Gastrocnemius medialis (tissue), 4 donors: Measurements from ENCODE around the gene INCENP.

Source experiments
- POLR2A ChIP-seq, 2 donors: fragments of 450-650 bp; IDR thresholded peaks; one replicate each; pipeline ENCODE4 v1.6.1; 2017; ENCODE audit warnings: antibody characterized with exemption in 2 of 2, mild to moderate bottlenecking in 2 of 2, moderate library complexity in 2 of 2
- TF ChIP-seq, protein P1 (sequence below), 5 experiments: fragments of 450-650 bp in 3 of 5; fragments of 200-600 bp in 2 of 5; sonication (generic) in 2 of 5; IDR thresholded peaks in 4 of 5; conservative IDR thresholded peaks in 1 of 5; 1 replicate in 4 of 5; 2 replicates in 1 of 5; pipeline ENCODE4 v1.5.1; 2016 to 2019; ENCODE audit warnings: antibody characterized with exemption in 5 of 5, mild to moderate bottlenecking in 3 of 5, moderate library complexity in 3 of 5

- TF ChIP-seq POLR2A (IDR thresholded peaks at IDR 0.05): no peak
- TF ChIP-seq, protein P1, sequence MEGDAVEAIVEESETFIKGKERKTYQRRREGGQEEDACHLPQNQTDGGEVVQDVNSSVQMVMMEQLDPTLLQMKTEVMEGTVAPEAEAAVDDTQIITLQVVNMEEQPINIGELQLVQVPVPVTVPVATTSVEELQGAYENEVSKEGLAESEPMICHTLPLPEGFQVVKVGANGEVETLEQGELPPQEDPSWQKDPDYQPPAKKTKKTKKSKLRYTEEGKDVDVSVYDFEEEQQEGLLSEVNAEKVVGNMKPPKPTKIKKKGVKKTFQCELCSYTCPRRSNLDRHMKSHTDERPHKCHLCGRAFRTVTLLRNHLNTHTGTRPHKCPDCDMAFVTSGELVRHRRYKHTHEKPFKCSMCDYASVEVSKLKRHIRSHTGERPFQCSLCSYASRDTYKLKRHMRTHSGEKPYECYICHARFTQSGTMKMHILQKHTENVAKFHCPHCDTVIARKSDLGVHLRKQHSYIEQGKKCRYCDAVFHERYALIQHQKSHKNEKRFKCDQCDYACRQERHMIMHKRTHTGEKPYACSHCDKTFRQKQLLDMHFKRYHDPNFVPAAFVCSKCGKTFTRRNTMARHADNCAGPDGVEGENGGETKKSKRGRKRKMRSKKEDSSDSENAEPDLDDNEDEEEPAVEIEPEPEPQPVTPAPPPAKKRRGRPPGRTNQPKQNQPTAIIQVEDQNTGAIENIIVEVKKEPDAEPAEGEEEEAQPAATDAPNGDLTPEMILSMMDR (IDR thresholded peaks at IDR 0.05 in 4 of 5, conservative IDR thresholded peaks at IDR 0.05 in 1 of 5): no peak
These were observed 4.2 kb upstream of the INCENP start for GRCh38 chr11:62119569-62119968.
